Thyroid gland (tissue), 4 donors: ENCODE results near the gene RTN4RL1. TPM values are rescaled to one million over a fixed set of nuclear protein-coding genes. Genes with fewer than 3 reads are reported as not detected.
A peak's percentile ranks its signal among the peaks of the same experiment; 100 is the strongest.

Experiments used
- DNase-seq, 2 donors: peaks; one replicate each; pipeline ENCODE4 v3.0.0-alpha.2; 2019
- H3K27ac ChIP-seq, 3 donors: fragments of 200-600 bp; sonication (generic); 1 replicate in 2 of 3; 2 replicates in 1 of 3; pipeline ENCODE4 v1.5.1; 2016 to 2019; ENCODE audit warnings: mild to moderate bottlenecking in 1 of 3, moderate library complexity in 1 of 3
- H3K27me3 ChIP-seq: fragments of 200-600 bp; sonication (generic); one replicate; pipeline ENCODE4 v1.5.1; 2019
- H3K36me3 ChIP-seq, 2 donors: fragments of 200-600 bp; sonication (generic); one replicate each; pipeline ENCODE4 v1.5.1; 2016 to 2019
- H3K4me1 ChIP-seq, 2 donors: fragments of 200-600 bp; sonication (generic); one replicate each; pipeline ENCODE4 v1.5.1; 2017 to 2019
- H3K4me3 ChIP-seq, 3 donors: fragments of 200-600 bp; sonication (generic); replicated peaks in 1 of 3; 1 replicate in 2 of 3; 2 replicates in 1 of 3; pipeline ENCODE4 v1.5.1; 2016; ENCODE audit warnings: mild to moderate bottlenecking in 1 of 3
- H3K9me3 ChIP-seq: fragments of 200-600 bp; sonication (generic); one replicate; pipeline ENCODE4 v1.5.1; 2017
- CTCF ChIP-seq, 6 experiments: fragments of 200-600 bp in 3 of 6; fragments of 450-650 bp in 3 of 6; sonication (generic) in 3 of 6; IDR thresholded peaks; one replicate each; pipeline ENCODE4 v1.5.1; 2016 to 2019; ENCODE audit warnings: antibody characterized with exemption in 6 of 6, mild to moderate bottlenecking in 2 of 6, inconsistent platforms in 1 of 6, moderate library complexity in 1 of 6
- POLR2A ChIP-seq, 2 donors: fragments of 450-650 bp; IDR thresholded peaks; one replicate each; pipeline ENCODE4 v1.6.1; 2017; ENCODE audit warnings: antibody characterized with exemption in 2 of 2, mild to moderate bottlenecking in 2 of 2, moderate library complexity in 1 of 2
- WGBS, 2 donors: methylation state at CpG; one replicate each; pipeline ENCODE4 v1.1.5; 2017; 5-methylcytosine and 5-hydroxymethylcytosine counted together
- intact Hi-C: fragments of 100-400 bp; cut with DNase I; formaldehyde crosslinking; loops from one replicate; pipeline ENCODE4 v1.15.1; 2023
- total RNA-seq, 4 donors: library from RNA; depleted of rRNA; stranded (reverse); fragments of >200 nt; gene quantifications; one replicate each; pipeline ENCODE4 v1.2.3, GENCODE V29; 2016

Gene RTN4RL1
- total RNA-seq, 4 donors from 2014 or later, result 1.6 to 4.9 (median 2.5) TPM

GRCh38 chr17:2060385-2060658, 35.2 kb upstream of the RTN4RL1 start:
- Histone ChIP-seq H3K36me3 (peaks cover 23 to 31% of the 10 kb centered on the region in 2 donors), H3K4me1 (peaks cover 6 to 82% of the 10 kb centered on the region in 2 donors), H3K27ac (peak overlapping the region; percentile 49 to 65 (median 61)), H3K27me3 (peaks cover 5% of the 10 kb centered on the region), H3K4me3 (no peak overlapping the region), H3K9me3 (no peaks in the 10 kb centered on the region)
- intact Hi-C loops, result no loop called here
- no peak for DNase-seq
- TF ChIP-seq CTCF (IDR thresholded peaks at IDR 0.05) (no peak), POLR2A (IDR thresholded peaks at IDR 0.05) (no peak)
- 80 to 86% methylated on average over 6 of the region's 6 CpGs for WGBS, 2 donors

DNA sequence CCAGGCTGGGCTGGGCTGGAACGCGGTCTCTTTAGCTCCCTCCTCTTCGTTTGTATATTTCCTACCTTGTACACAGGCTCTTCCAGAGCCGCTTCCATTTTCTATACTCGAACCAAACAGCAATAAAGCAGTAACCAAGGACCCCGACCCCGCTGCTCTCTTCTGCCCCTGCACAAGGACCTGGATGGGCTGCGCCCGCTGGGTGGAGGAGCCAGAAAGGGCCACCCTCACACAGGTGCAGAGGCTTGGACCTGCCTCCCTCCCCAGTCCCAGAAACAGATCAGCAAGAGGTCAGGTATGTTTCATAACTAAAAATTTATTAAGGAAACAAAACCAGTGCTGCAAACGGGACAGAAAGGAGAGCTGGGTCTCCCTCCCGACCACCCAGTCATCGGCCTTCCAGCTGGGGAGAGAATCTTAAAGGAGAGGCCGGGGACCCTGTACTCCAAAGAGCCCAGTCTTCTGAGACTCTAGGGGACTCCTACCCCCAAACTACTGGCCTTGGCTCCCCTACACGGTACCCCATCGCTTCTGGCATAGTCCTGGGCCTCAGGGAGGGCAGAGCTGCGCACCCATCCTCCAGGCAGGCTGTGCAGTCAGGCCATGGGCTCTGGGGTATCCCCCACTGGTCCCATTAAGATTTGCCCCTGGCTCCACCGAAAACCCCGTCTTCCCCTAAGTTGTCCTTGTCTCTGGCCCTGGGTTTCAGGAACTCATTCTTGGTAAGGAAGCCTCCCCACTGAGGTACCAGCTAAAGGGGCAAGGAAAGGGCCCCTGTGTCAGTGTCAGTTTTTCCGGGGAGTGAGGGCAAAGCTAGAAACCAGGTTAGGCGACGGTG, 34.6 kb upstream of the RTN4RL1 start:
- WGBS, 2 donors, result 77 to 84% methylated on average over 21 of the region's 21 CpGs
- H3K9me3 ChIP-seq, result no peaks in the 10 kb centered on the region
- H3K4me3 ChIP-seq, result no peak overlapping the region
- peaks cover 17 to 25% of the 10 kb centered on the region in 2 donors for H3K36me3 ChIP-seq
- H3K27me3 ChIP-seq, result peaks cover 5% of the 10 kb centered on the region
- H3K4me1 ChIP-seq, result peaks cover 6 to 82% of the 10 kb centered on the region in 2 donors
- intact Hi-C loops, result loop anchor here (5.0 kb wide), 2 partner anchors 33 to 223 kb away; no protein-coding TSS in a partner anchor
- no peak for DNase-seq
- no peak for TF ChIP-seq POLR2A (IDR thresholded peaks at IDR 0.05)
- no peak for TF ChIP-seq CTCF (IDR thresholded peaks at IDR 0.05)
- H3K27ac ChIP-seq, result peak overlapping the region; percentile 49 to 65 (median 61)

DNA sequence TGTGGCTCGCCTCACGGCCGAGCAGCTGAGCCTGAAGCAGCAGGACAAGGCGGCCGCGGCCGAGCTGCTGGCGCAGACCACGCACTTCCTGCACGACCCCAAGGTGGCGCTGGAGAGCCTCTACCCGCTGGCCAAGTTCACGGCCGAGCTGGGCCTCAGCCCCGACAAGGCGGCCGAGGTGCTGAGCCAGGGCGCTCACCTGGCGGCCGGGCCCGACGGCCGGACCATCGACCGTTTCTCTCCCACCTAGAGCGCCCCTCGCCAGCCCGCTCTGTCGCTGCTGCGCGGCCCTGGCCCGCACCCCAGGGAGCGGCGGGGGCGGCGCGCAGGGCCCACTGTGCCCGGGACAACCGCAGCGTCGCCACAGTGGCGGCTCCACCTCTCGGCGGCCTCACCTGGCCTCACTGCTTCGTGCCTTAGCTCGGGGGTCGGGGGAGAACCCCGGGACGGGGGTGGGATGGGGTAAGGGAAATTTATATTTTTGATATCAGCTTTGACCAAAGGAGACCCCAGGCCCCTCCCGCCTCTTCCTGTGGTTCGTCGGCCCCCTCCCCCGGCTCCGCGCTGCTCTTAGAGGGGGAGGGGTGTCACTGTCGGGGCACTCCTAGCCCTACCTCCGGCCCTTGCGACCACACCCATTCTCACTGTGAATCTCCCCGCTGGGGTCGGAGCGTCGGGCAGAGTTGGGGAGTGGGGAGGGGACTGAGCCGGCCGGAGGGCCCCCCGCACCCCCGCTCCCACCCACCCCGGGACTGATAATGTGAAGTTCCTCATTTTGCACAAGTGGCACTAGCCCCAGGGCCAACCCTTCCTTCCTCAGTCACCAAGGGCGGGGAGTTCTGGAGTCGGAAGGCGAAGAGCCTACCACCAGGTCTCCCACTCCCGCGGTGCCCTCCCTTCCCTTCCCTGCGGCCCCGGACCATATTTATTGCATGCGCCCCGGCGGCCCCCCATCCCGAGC, 33.7 kb upstream of the RTN4RL1 start:
- peaks cover 11 to 16% of the 10 kb centered on the region in 2 donors for H3K36me3 ChIP-seq
- H3K27ac ChIP-seq, result peak overlapping the region; percentile 25 to 65 (median 49)
- peaks cover 5% of the 10 kb centered on the region for H3K27me3 ChIP-seq
- no peaks in the 10 kb centered on the region for H3K9me3 ChIP-seq
- intact Hi-C loops, result loop anchor here (5.0 kb wide), 2 partner anchors 33 to 223 kb away; no protein-coding TSS in a partner anchor
- 20 to 38% methylated on average over 16 to 41 of the region's 78 CpGs for WGBS, 2 donors
- peaks cover 9 to 80% of the 10 kb centered on the region in 2 donors for H3K4me1 ChIP-seq
- TF ChIP-seq CTCF (IDR thresholded peaks at IDR 0.05) (peak; percentile 17 to 62 (median 56)), POLR2A (IDR thresholded peaks at IDR 0.05) (no peak)
- peak overlapping the region in 1 of 3 donors; percentile 19 for H3K4me3 ChIP-seq
- peak; percentile 46 to 52 for DNase-seq

DNA sequence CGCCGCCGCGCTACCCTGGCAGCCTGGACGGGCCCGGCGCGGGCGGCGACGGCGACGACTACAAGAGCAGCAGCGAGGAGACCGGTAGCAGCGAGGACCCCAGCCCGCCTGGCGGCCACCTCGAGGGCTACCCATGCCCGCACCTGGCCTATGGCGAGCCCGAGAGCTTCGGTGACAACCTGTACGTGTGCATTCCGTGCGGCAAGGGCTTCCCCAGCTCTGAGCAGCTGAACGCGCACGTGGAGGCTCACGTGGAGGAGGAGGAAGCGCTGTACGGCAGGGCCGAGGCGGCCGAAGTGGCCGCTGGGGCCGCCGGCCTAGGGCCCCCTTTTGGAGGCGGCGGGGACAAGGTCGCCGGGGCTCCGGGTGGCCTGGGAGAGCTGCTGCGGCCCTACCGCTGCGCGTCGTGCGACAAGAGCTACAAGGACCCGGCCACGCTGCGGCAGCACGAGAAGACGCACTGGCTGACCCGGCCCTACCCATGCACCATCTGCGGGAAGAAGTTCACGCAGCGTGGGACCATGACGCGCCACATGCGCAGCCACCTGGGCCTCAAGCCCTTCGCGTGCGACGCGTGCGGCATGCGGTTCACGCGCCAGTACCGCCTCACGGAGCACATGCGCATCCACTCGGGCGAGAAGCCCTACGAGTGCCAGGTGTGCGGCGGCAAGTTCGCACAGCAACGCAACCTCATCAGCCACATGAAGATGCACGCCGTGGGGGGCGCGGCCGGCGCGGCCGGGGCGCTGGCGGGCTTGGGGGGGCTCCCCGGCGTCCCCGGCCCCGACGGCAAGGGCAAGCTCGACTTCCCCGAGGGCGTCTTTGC, 32.8 kb upstream of the RTN4RL1 start:
- TF ChIP-seq POLR2A (IDR thresholded peaks at IDR 0.05) (no peak), CTCF (IDR thresholded peaks at IDR 0.05) (no peak)
- H3K36me3 ChIP-seq, result peaks cover 10 to 15% of the 10 kb centered on the region in 2 donors
- 25% methylated on average over 43 of the region's 98 CpGs; no CpG with 5 or more reads in 1 of the 2 donors for WGBS, 2 donors
- H3K27me3 ChIP-seq, result peaks cover 5% of the 10 kb centered on the region
- intact Hi-C loops, result loop anchor here (5.0 kb wide), 2 partner anchors 34 to 224 kb away; no protein-coding TSS in a partner anchor
- no peak overlapping the region for H3K4me3 ChIP-seq
- no peaks in the 10 kb centered on the region for H3K9me3 ChIP-seq
- peak overlapping the region in 2 of 3 donors; percentile 28 to 65 for H3K27ac ChIP-seq
- peaks cover 13 to 76% of the 10 kb centered on the region in 2 donors for H3K4me1 ChIP-seq
- no peak for DNase-seq
